Endothelial cell of umbilical vein (primary cell): ENCODE results near the gene NUDT22. TPM values are rescaled to one million over a fixed set of nuclear protein-coding genes. Genes with fewer than 3 reads are reported as not detected.

Experiments
- BruUV-seq: library from RNA; stranded (reverse); fragments of 400-500 nt; replicated peaks from 2 replicates; lab custom pipeline; 2021; lab: Mats Ljungman, UMichigan
- CTCF ChIA-PET: fragments of 300-600, 350-600 bp; sonication (Branson Sonifier 250); formaldehyde crosslinking; loops from one replicate; lab custom pipeline; 2021; ENCODE audit warnings: antibody characterized with exemption, inconsistent platforms; lab: Charles Lee
- POLR2A ChIA-PET: fragments of 300-600, 350-600 bp; sonication (Branson Sonifier 250); formaldehyde crosslinking; loops from one replicate; lab custom pipeline; 2021; ENCODE audit warnings: antibody characterized with exemption, inconsistent platforms; lab: Charles Lee
- DNase-seq: peaks from one replicate; pipeline ENCODE4 v3.0.0-alpha.2; 2011; ENCODE audit warnings: low read depth, low spot score
- FAIRE-seq: peaks from 2 replicates; lab custom pipeline; 2011; peaks lifted over from hg19 to GRCh38; lab: Jason Lieb, UNC
- H2AFZ ChIP-seq: 2 replicates; pipeline ENCODE4 v1.6.0; 2012; ENCODE audit warnings: low read depth, low read length, control low read depth, inconsistent platforms
- H3K27ac ChIP-seq: 2 replicates; pipeline ENCODE4 v1.5.1; 2011; ENCODE audit warnings: low read depth, mild to moderate bottlenecking, control low read depth, low read length, moderate library complexity; ENCODE audit not compliant: insufficient read depth
- H3K27me3 ChIP-seq, 2 experiments: 2 replicates each; pipeline versions ENCODE4 v1.6.0 to v1.6.1; 2011; ENCODE audit warnings: low read length in 2 of 2, mixed read lengths in 1 of 2; ENCODE audit not compliant: control insufficient read depth in 2 of 2, insufficient read depth in 2 of 2
- H3K36me3 ChIP-seq, 2 experiments: 2 replicates in 1 of 2; 3 replicates in 1 of 2; pipeline ENCODE4 v1.5.1; 2011; ENCODE audit warnings: low read length in 2 of 2, mild to moderate bottlenecking in 1 of 2, moderate library complexity in 1 of 2; ENCODE audit not compliant: control insufficient read depth in 2 of 2, insufficient read depth in 2 of 2; ENCODE audit errors: extremely low read depth in 1 of 2
- H3K4me1 ChIP-seq: 3 replicates; pipeline ENCODE4 v1.5.1; 2011; ENCODE audit warnings: mild to moderate bottlenecking, low read length; ENCODE audit not compliant: control insufficient read depth, insufficient read depth; ENCODE audit errors: extremely low read depth
- H3K4me2 ChIP-seq: 2 replicates; pipeline ENCODE4 v1.6.1; 2011; ENCODE audit warnings: low read length, control low read depth, mixed read lengths; ENCODE audit not compliant: insufficient read depth
- H3K4me3 ChIP-seq, 3 experiments: fragments of 200-600 bp in 1 of 3; sonication (generic), shearing (Covaris generic) in 1 of 3; replicated peaks in 1 of 3; 2 replicates each; pipeline ENCODE4 v1.5.1; 2011 to 2016; ENCODE audit warnings: control low read depth in 3 of 3, low read length in 3 of 3, mild to moderate bottlenecking in 2 of 3, inconsistent platforms in 1 of 3, low read depth in 1 of 3, moderate library complexity in 1 of 3; ENCODE audit not compliant: insufficient read depth in 1 of 3
- H3K79me2 ChIP-seq: 2 replicates; pipeline ENCODE4 v1.6.0; 2012; ENCODE audit warnings: low read length, inconsistent platforms; ENCODE audit not compliant: control insufficient read depth, insufficient read depth
- H3K9ac ChIP-seq: replicated peaks from 2 replicates; pipeline ENCODE3; 2011; ENCODE audit warnings: low read length, control low read depth; ENCODE audit not compliant: insufficient read depth; ENCODE audit errors: extremely low read depth
- H3K9me1 ChIP-seq: replicated peaks from 3 replicates; pipeline ENCODE4 v1.6.0; 2011; ENCODE audit warnings: mild to moderate bottlenecking, low read length; ENCODE audit not compliant: control insufficient read depth, insufficient read depth; ENCODE audit errors: extremely low read depth
- H3K9me3 ChIP-seq: replicated peaks from 2 replicates; pipeline ENCODE4 v1.5.1; 2012; ENCODE audit warnings: low read length, inconsistent platforms; ENCODE audit not compliant: control insufficient read depth, insufficient read depth
- H4K20me1 ChIP-seq: replicated peaks from 2 replicates; pipeline ENCODE3; 2011; ENCODE audit warnings: mild to moderate bottlenecking, low read length; ENCODE audit not compliant: control insufficient read depth, insufficient read depth; ENCODE audit errors: extremely low read depth
- CTCF ChIP-seq, 2 donors: IDR thresholded peaks; 1 replicate in 1 of 2; 2 replicates in 1 of 2; pipeline ENCODE4 v1.5.1; 2011; ENCODE audit warnings: low read length in 2 of 2, mild to moderate bottlenecking in 2 of 2, moderate library complexity in 2 of 2, control low read depth in 1 of 2, inconsistent platforms in 1 of 2, low read depth in 1 of 2; ENCODE audit not compliant: insufficient read depth in 1 of 2; ENCODE audit errors: extremely low read depth in 1 of 2
- EZH2 ChIP-seq: IDR thresholded peaks from 2 replicates; pipeline ENCODE4 v1.6.1; 2012; ENCODE audit warnings: borderline replicate concordance, low read depth, mild to moderate bottlenecking, moderate library complexity, low read length, inconsistent platforms; ENCODE audit not compliant: severe bottlenecking
- FOS ChIP-seq: IDR thresholded peaks from 2 replicates; pipeline ENCODE4 v1.6.1; 2011; ENCODE audit warnings: mild to moderate bottlenecking, low read length, moderate library complexity, borderline replicate concordance; ENCODE audit not compliant: insufficient read depth
- GATA2 ChIP-seq: IDR thresholded peaks from 2 replicates; pipeline ENCODE4 v1.7.0; 2011; ENCODE audit warnings: low read depth, mild to moderate bottlenecking, moderate library complexity, mixed read lengths, low read length; ENCODE audit not compliant: insufficient read length, insufficient read depth
- JUN ChIP-seq: IDR thresholded peaks from 2 replicates; pipeline ENCODE4 v1.6.1; 2011; ENCODE audit warnings: borderline replicate concordance, low read depth; ENCODE audit not compliant: insufficient read length, insufficient read depth
- MAX ChIP-seq: IDR thresholded peaks from 2 replicates; pipeline ENCODE4 v1.6.1; 2011; ENCODE audit not compliant: insufficient read depth, insufficient read length
- MYC ChIP-seq: IDR thresholded peaks from one replicate; pipeline ENCODE4 v1.6.1; 2011; ENCODE audit warnings: mild to moderate bottlenecking, low read depth, low read length
- POLR2A ChIP-seq: IDR thresholded peaks from 2 replicates; pipeline ENCODE4 v1.6.1; 2012; ENCODE audit warnings: low read depth, mild to moderate bottlenecking, control low read depth, low read length
- POLR2AphosphoS5 ChIP-seq: IDR thresholded peaks from 2 replicates; pipeline ENCODE4 v1.6.1; 2012; ENCODE audit warnings: low read depth, mild to moderate bottlenecking, control low read depth, low read length, moderate library complexity; ENCODE audit not compliant: insufficient read depth
- dilution Hi-C: fragments of 300-500 bp; cut with MboI; formaldehyde crosslinking; loops from one replicate; pipeline ENCODE4 v1.15.0; 2019; ENCODE audit warnings: low sequenced_read_pairs; ENCODE audit not compliant: extremely low pct_ligation_motif_present
- intact Hi-C: fragments of 100-400 bp; cut with micrococcal nuclease; formaldehyde crosslinking; loops from one replicate; pipeline ENCODE4 v1.10.0; 2022
- polyA plus RNA-seq, 4 experiments: library from polyadenylated mRNA; depleted of rRNA in 3 of 4; stranded (reverse) in 3 of 4; unstranded in 1 of 4; fragments of >200 nt; gene quantifications; 2 replicates each; pipeline versions ENCODE4 v1.2.1 to v1.2.3, GENCODE V29; 2011 to 2012; ENCODE audit warnings: missing spikeins in 1 of 4
- total RNA-seq: library from RNA; stranded (reverse); gene quantifications from 2 replicates; pipeline ENCODE4 v1.2.3, GENCODE V29; 2021

Gene NUDT22
- total and polyA plus RNA-seq, 2 donors (not counting 3 experiments of a cell fraction or from before 2014, with no cell fraction given), result 37.8 to 54.8 TPM

GRCh38 chr11:64276653-64277431, 50.8 kb downstream of the NUDT22 start:
- Histone ChIP-seq H3K36me3 (peaks cover 2 to 16% of the 10 kb centered on the region in 2 experiments), H3K27me3 (no peaks in the 10 kb centered on the region), H3K9me3 (no peaks in the 10 kb centered on the region), H3K4me3 (no peak overlapping the region), H4K20me1 (no peaks in the 10 kb centered on the region), H3K9ac (no peak overlapping the region), H3K4me1 (peaks cover under 1% of the 10 kb centered on the region), H2AFZ (no peak overlapping the region), H3K79me2 (no peaks in the 10 kb centered on the region), H3K9me1 (no peaks in the 10 kb centered on the region), H3K27ac (no peak overlapping the region), H3K4me2 (no peak overlapping the region)
- no peak for TF ChIP-seq MAX
- TF ChIP-seq JUN, result no peak
- TF ChIP-seq FOS, result no peak
- TF ChIP-seq MYC, result no peak
- TF ChIP-seq GATA2, result no peak
- TF ChIP-seq CTCF (IDR thresholded peaks at IDR 0.05; ENCODE audit: extremely low read depth in 1 of 2, insufficient read depth in 1 of 2, low read depth in 1 of 2, low read length in 2 of 2), result no peak
- TF ChIP-seq POLR2A, result no peak
- no peak for TF ChIP-seq POLR2AphosphoS5
- no peak for TF ChIP-seq EZH2
- POLR2A ChIA-PET, result no interaction called here
- dilution Hi-C loops, result no loop called here
- no peak for FAIRE-seq
- no TSS peak for BruUV-seq
- CTCF ChIA-PET, result interaction anchor here (0.6 to 4.4 kb wide), 3 partner anchors 24 to 1467 kb away, joined by 3 to 20 read pairs (median 3); partner anchors contain the start of gene CATSPERZ
- intact Hi-C loops, result no loop called here
- DNase-seq, result no peak
